ENCODE results near the gene KRTAP15-1.

Gene KRTAP15-1

GRCh38 chr21:30439975-30440374 is at the start of gene KRTAP15-1:
Gene KRTAP15-1 (plus strand): TSS chr21:30440275. CDS start chr21:30440328, 53 bp downstream.
- FAIRE-seq, result no peak

GRCh38 chr21:30391492-30392025 is 48.5 kb upstream of the KRTAP15-1 start:
- FAIRE-seq, result no peak

- FAIRE-seq, result no peak
These were observed 44.3 kb upstream of the KRTAP15-1 start, which contains the start of gene KRTAP13-1 for GRCh38 chr21:30395731-30396130. Gene KRTAP13-1 (plus strand): TSS chr21:30396031. CDS start chr21:30396087, 56 bp downstream.

GRCh38 chr21:30408782-30409494 is 31.1 kb upstream of the KRTAP15-1 start:
- no peak for FAIRE-seq

- no peak for FAIRE-seq
These were observed 24.1 kb upstream of the KRTAP15-1 start for GRCh38 chr21:30415993-30416392.

- FAIRE-seq, result no peak
These were observed 14.2 kb upstream of the KRTAP15-1 start, which contains the start of gene KRTAP13-3 for GRCh38 chr21:30425826-30426225. Gene KRTAP13-3 (minus strand): TSS chr21:30425926. CDS start chr21:30425912, 14 bp downstream.

- no peak for FAIRE-seq
These were observed 13.3 kb upstream of the KRTAP15-1 start for GRCh38 chr21:30426731-30427130.

- no peak for FAIRE-seq
These were observed 9.9 kb upstream of the KRTAP15-1 start, which contains the start of gene KRTAP13-4 for GRCh38 chr21:30430170-30430655. Gene KRTAP13-4 (plus strand): TSS chr21:30430220. CDS start chr21:30430276, 56 bp downstream.

- no peak for FAIRE-seq
These were observed 5.9 kb upstream of the KRTAP15-1 start for GRCh38 chr21:30434033-30434631.

GRCh38 chr21:30437010-30437565 is 3.0 kb upstream of the KRTAP15-1 start:
- FAIRE-seq, result no peak

- FAIRE-seq, result no peak
These were observed 3.2 kb downstream of the KRTAP15-1 start for GRCh38 chr21:30443226-30443625.

GRCh38 chr21:30444204-30444603 is 4.1 kb downstream of the KRTAP15-1 start:
- no peak for FAIRE-seq

- no peak for FAIRE-seq
These were observed 7.0 kb downstream of the KRTAP15-1 start for GRCh38 chr21:30447056-30447455.

- no peak for FAIRE-seq
These were observed 8.4 kb downstream of the KRTAP15-1 start for GRCh38 chr21:30448514-30448913.

GRCh38 chr21:30463713-30464112 is 23.6 kb downstream of the KRTAP15-1 start:
- FAIRE-seq, result no peak

GRCh38 chr21:30468900-30469714 is 29.0 kb downstream of the KRTAP15-1 start:
- no peak for FAIRE-seq

- FAIRE-seq, result no peak
These were observed 37.9 kb downstream of the KRTAP15-1 start for GRCh38 chr21:30478004-30478403.

- FAIRE-seq, result no peak
These were observed 39.2 kb downstream of the KRTAP15-1 start for GRCh38 chr21:30479259-30479658.

- no peak for FAIRE-seq
These were observed 40.1 kb downstream of the KRTAP15-1 start, which contains the start of gene KRTAP19-1 for GRCh38 chr21:30480145-30480544. Gene KRTAP19-1 (minus strand): TSS chr21:30480367. CDS start chr21:30480317, 50 bp downstream.

GRCh38 chr21:30482130-30482529 is 42.1 kb downstream of the KRTAP15-1 start:
- FAIRE-seq, result no peak

- no peak for FAIRE-seq
These were observed 46.1 kb downstream of the KRTAP15-1 start for GRCh38 chr21:30486180-30486579.

- FAIRE-seq, result no peak
These were observed 47.3 kb downstream of the KRTAP15-1 start, which contains the start of gene KRTAP19-2 for GRCh38 chr21:30487336-30487735. Gene KRTAP19-2 (minus strand): TSS chr21:30487436. CDS start chr21:30487348, 88 bp downstream.

All from A204.1 (cell line).